H9 (cell line): Measurements from ENCODE around the gene ANAPC10. TPM values are rescaled to one million over a fixed set of nuclear protein-coding genes. Genes with fewer than 3 reads are reported as not detected.

Experiments used
- DNase-seq: peaks from one replicate; pipeline ENCODE4 v3.0.0-alpha.2; 2017
- H2AFZ ChIP-seq: one replicate; pipeline ENCODE4 v1.6.1; 2013; ENCODE audit warnings: mild to moderate bottlenecking, low read length, control low read depth, moderate library complexity
- H2AK5ac ChIP-seq: 2 replicates; pipeline ENCODE4 v1.6.1; 2013; ENCODE audit warnings: low read length, control low read depth, mixed read lengths; ENCODE audit not compliant: insufficient read length
- H2BK120ac ChIP-seq: one replicate; pipeline ENCODE4 v1.6.1; 2013; ENCODE audit warnings: low read depth, mild to moderate bottlenecking, low read length, control low read depth, inconsistent platforms; ENCODE audit not compliant: poor library complexity, severe bottlenecking
- H2BK12ac ChIP-seq: 2 replicates; pipeline ENCODE4 v1.6.1; 2013; ENCODE audit warnings: low read length, control low read depth, mixed read lengths, low read depth; ENCODE audit not compliant: insufficient read length
- H2BK15ac ChIP-seq: 2 replicates; pipeline ENCODE4 v1.6.1; 2013; ENCODE audit warnings: low read depth, low read length, control low read depth
- H2BK20ac ChIP-seq: one replicate; pipeline ENCODE4 v1.6.1; 2013; ENCODE audit warnings: low read depth, mild to moderate bottlenecking, low read length, control low read depth, inconsistent platforms; ENCODE audit not compliant: poor library complexity, severe bottlenecking
- H2BK5ac ChIP-seq: 2 replicates; pipeline ENCODE4 v1.6.1; 2013; ENCODE audit warnings: low read length, control low read depth, mixed read lengths; ENCODE audit not compliant: insufficient read length
- H3K14ac ChIP-seq: 2 replicates; pipeline ENCODE4 v1.6.1; 2013; ENCODE audit warnings: low read length, control low read depth; ENCODE audit not compliant: insufficient read depth
- H3K18ac ChIP-seq: 2 replicates; pipeline ENCODE4 v1.6.1; 2013; ENCODE audit warnings: low read depth, mild to moderate bottlenecking, mixed read lengths, low read length, control low read depth; ENCODE audit not compliant: insufficient read length
- H3K23ac ChIP-seq: 2 replicates; pipeline ENCODE4 v1.6.1; 2013; ENCODE audit warnings: low read length, control low read depth, mixed read lengths, low read depth; ENCODE audit not compliant: insufficient read length
- H3K23me2 ChIP-seq: 2 replicates; pipeline ENCODE4 v1.6.1; 2013; ENCODE audit warnings: low read depth, mild to moderate bottlenecking, mixed read lengths, low read length, control low read depth; ENCODE audit not compliant: insufficient read length, poor library complexity, severe bottlenecking
- H3K27ac ChIP-seq: 2 replicates; pipeline ENCODE4 v1.5.1; 2013; ENCODE audit warnings: low read length, control low read depth, mixed read lengths, low read depth; ENCODE audit not compliant: insufficient read length
- H3K27me3 ChIP-seq: 2 replicates; pipeline ENCODE4 v1.6.1; 2013; ENCODE audit warnings: low read length, control low read depth, inconsistent platforms; ENCODE audit not compliant: insufficient read depth
- H3K4ac ChIP-seq: 2 replicates; pipeline ENCODE4 v1.6.1; 2013; ENCODE audit warnings: low read depth, mild to moderate bottlenecking, control low read depth, inconsistent platforms, low read length, moderate library complexity
- H3K4me1 ChIP-seq: 2 replicates; pipeline ENCODE4 v1.6.1; 2013; ENCODE audit warnings: low read length, control low read depth, inconsistent platforms; ENCODE audit not compliant: insufficient read depth
- H3K4me2 ChIP-seq: 2 replicates; pipeline ENCODE4 v1.6.1; 2013; ENCODE audit warnings: low read length, control low read depth, mixed read lengths; ENCODE audit not compliant: insufficient read length, insufficient read depth
- H3K56ac ChIP-seq: 2 replicates; pipeline ENCODE4 v1.6.1; 2013; ENCODE audit warnings: low read depth, mild to moderate bottlenecking, mixed read lengths, low read length, control low read depth; ENCODE audit not compliant: insufficient read length
- H3K79me1 ChIP-seq: 2 replicates; pipeline ENCODE4 v1.6.1; 2013; ENCODE audit warnings: low read depth, mild to moderate bottlenecking, moderate library complexity, low read length, control low read depth, inconsistent platforms; ENCODE audit not compliant: insufficient read depth, poor library complexity, severe bottlenecking
- H3K79me2 ChIP-seq: 2 replicates; pipeline ENCODE4 v1.6.1; 2013; ENCODE audit warnings: low read length, control low read depth, inconsistent platforms; ENCODE audit not compliant: insufficient read depth
- H3K9ac ChIP-seq: 2 replicates; pipeline ENCODE4 v1.6.1; 2013; ENCODE audit warnings: low read length, control low read depth, mixed read lengths; ENCODE audit not compliant: insufficient read length; ENCODE audit errors: extremely low read depth
- H3K9me3 ChIP-seq: one replicate; pipeline ENCODE4 v1.6.1; 2013; ENCODE audit warnings: low read depth, low read length, inconsistent platforms; ENCODE audit not compliant: control insufficient read depth
- H3T11ph ChIP-seq: one replicate; pipeline ENCODE4 v1.6.1; 2013; ENCODE audit warnings: mild to moderate bottlenecking, low read length, control low read depth, inconsistent platforms
- H4K20me1 ChIP-seq: one replicate; pipeline ENCODE4 v1.6.1; 2013; ENCODE audit not compliant: control insufficient read depth, insufficient read length, insufficient read depth
- H4K5ac ChIP-seq: 2 replicates; pipeline ENCODE4 v1.6.1; 2013; ENCODE audit warnings: low read depth, mild to moderate bottlenecking, mixed read lengths, low read length, control low read depth; ENCODE audit not compliant: insufficient read length
- H4K8ac ChIP-seq: replicated peaks from 2 replicates; pipeline ENCODE4 v1.6.1; 2013; ENCODE audit warnings: low read length, control low read depth, mixed read lengths, low read depth; ENCODE audit not compliant: insufficient read length
- H4K91ac ChIP-seq: 2 replicates; pipeline ENCODE4 v1.6.1; 2013; ENCODE audit warnings: low read depth, mild to moderate bottlenecking, moderate library complexity, mixed read lengths, low read length, control low read depth; ENCODE audit not compliant: insufficient read length
- H3K27ac Mint-ChIP-seq, 3 experiments: 2 replicates in 2 of 3; 3 replicates in 1 of 3; pipeline ENCODE4 v1.8.0; 2020 to 2021; ENCODE audit warnings: mixed read lengths in 3 of 3, mild to moderate bottlenecking in 1 of 3, moderate library complexity in 1 of 3
- H3K27me3 Mint-ChIP-seq: 2 replicates; pipeline ENCODE4 v1.8.0; 2021; ENCODE audit warnings: low read depth, mild to moderate bottlenecking, moderate library complexity, mixed read lengths
- H3K36me3 Mint-ChIP-seq, 3 experiments: 2 replicates in 2 of 3; 3 replicates in 1 of 3; pipeline ENCODE4 v1.8.0; 2020 to 2021; ENCODE audit warnings: low read depth in 3 of 3, mixed read lengths in 3 of 3; ENCODE audit not compliant: insufficient read depth in 1 of 3
- H3K4me1 Mint-ChIP-seq, 2 experiments: 2 replicates each; pipeline ENCODE4 v1.8.0; 2020; ENCODE audit warnings: mixed read lengths in 2 of 2
- H3K4me3 Mint-ChIP-seq, 2 experiments: 2 replicates in 1 of 2; 3 replicates in 1 of 2; pipeline ENCODE4 v1.8.0; 2020 to 2021; ENCODE audit warnings: mild to moderate bottlenecking in 2 of 2, mixed read lengths in 2 of 2, moderate library complexity in 1 of 2
- H3K9me3 Mint-ChIP-seq, 2 experiments: 2 replicates in 1 of 2; 3 replicates in 1 of 2; pipeline ENCODE4 v1.8.0; 2020; ENCODE audit warnings: mild to moderate bottlenecking in 2 of 2, mixed read lengths in 2 of 2, moderate library complexity in 1 of 2
- WGBS: extraction: QIAGEN DNeasy Blood & Tissue Kit; methylation state at CpG from one replicate; pipeline ENCODE4 v1.1.7; 2013; ENCODE audit warnings: missing lambda C conversion rate, low lambda C conversion rate, mixed read lengths; ENCODE audit not compliant: insufficient read length; ENCODE audit errors: extremely low coverage; 5-methylcytosine and 5-hydroxymethylcytosine counted together
- total RNA-seq: library from RNA; stranded (reverse); gene quantifications from 2 replicates; pipeline ENCODE4 v1.2.1, GENCODE V29; 2021
- TF ChIP-seq, protein P1 (sequence below): fragments of 200-600 bp; sonication (generic); conservative IDR thresholded peaks from 3 replicates; pipeline ENCODE4 v1.8.0; 2021; ENCODE audit warnings: antibody characterized with exemption, mild to moderate bottlenecking

The ANAPC10 gene
- total RNA-seq, 1 experiment from 2014 or later = 25.3 TPM

DNA sequence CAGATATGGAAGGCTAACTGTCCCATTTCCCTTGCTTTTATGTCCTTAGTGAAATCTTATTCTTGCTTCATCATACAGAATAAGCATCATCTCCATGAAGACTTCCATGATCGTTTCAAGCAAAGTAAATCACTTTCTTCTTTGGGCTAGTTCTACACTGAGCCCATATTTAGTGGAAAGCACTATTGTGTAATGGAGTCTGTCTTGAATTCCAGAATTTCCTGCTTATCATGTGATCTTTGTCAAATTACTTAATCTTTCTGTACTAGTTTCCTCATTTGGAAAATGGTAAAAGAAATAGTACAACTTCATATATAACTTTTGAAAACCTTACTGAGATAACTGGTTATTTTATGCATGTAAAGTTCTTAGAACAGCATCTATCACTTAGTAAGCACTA lies 7.6 kb downstream of the ANAPC10 start:
- H3K14ac ChIP-seq = no peak overlapping the region
- H3K23ac ChIP-seq = no peak overlapping the region
- H3K56ac ChIP-seq = no peak overlapping the region
- H4K20me1 ChIP-seq = no peaks in the 10 kb centered on the region
- no peak overlapping the region for H2BK120ac ChIP-seq
- H3K9ac ChIP-seq = no peak overlapping the region
- H2AK5ac ChIP-seq = no peak overlapping the region
- no peak overlapping the region for H4K91ac ChIP-seq
- H3K23me2 ChIP-seq = no peaks in the 10 kb centered on the region
- H3K4me1 Mint-ChIP-seq = no peaks in the 10 kb centered on the region
- H3K79me2 ChIP-seq = peaks cover 7% of the 10 kb centered on the region; the same call in 1 of the 2 replicates
- H3K27ac Mint-ChIP-seq = no peak overlapping the region
- H2BK20ac ChIP-seq = no peak overlapping the region
- no peaks in the 10 kb centered on the region for H3K4me1 ChIP-seq
- no peak overlapping the region for H4K5ac ChIP-seq
- no peak overlapping the region for H2BK5ac ChIP-seq
- H3K36me3 Mint-ChIP-seq = peaks cover 36 to 66% (median 51%) of the 10 kb centered on the region in 3 experiments
- H3K4me2 ChIP-seq = no peak overlapping the region
- H3K4ac ChIP-seq = no peak overlapping the region
- TF ChIP-seq, protein P1, sequence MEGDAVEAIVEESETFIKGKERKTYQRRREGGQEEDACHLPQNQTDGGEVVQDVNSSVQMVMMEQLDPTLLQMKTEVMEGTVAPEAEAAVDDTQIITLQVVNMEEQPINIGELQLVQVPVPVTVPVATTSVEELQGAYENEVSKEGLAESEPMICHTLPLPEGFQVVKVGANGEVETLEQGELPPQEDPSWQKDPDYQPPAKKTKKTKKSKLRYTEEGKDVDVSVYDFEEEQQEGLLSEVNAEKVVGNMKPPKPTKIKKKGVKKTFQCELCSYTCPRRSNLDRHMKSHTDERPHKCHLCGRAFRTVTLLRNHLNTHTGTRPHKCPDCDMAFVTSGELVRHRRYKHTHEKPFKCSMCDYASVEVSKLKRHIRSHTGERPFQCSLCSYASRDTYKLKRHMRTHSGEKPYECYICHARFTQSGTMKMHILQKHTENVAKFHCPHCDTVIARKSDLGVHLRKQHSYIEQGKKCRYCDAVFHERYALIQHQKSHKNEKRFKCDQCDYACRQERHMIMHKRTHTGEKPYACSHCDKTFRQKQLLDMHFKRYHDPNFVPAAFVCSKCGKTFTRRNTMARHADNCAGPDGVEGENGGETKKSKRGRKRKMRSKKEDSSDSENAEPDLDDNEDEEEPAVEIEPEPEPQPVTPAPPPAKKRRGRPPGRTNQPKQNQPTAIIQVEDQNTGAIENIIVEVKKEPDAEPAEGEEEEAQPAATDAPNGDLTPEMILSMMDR = no peak
- H3K27ac ChIP-seq = no peak overlapping the region
- H3T11ph ChIP-seq = no peak overlapping the region
- DNase-seq = no peak
- H3K27me3 Mint-ChIP-seq = no peaks in the 10 kb centered on the region
- H2BK15ac ChIP-seq = no peak overlapping the region
- H3K4me3 Mint-ChIP-seq = no peak overlapping the region
- H4K8ac ChIP-seq = no peak overlapping the region
- H3K9me3 ChIP-seq = no peaks in the 10 kb centered on the region
- H3K27me3 ChIP-seq = no peaks in the 10 kb centered on the region
- H2AFZ ChIP-seq = no peak overlapping the region
- H3K18ac ChIP-seq = no peak overlapping the region
- peaks cover 7% of the 10 kb centered on the region for H3K79me1 ChIP-seq
- peaks cover 3 to 8% of the 10 kb centered on the region in 2 experiments; a peak in 2 of 5 replicates for H3K9me3 Mint-ChIP-seq
- no CpG with 5 or more reads among the region's 1 CpG for WGBS
- H2BK12ac ChIP-seq = no peak overlapping the region
